Heart right ventricle (tissue), 16 donors: ENCODE measurements around the gene PDE1C. TPM values are rescaled to one million over a fixed set of nuclear protein-coding genes. Genes with fewer than 3 reads are reported as not detected.

Source experiments
- ATAC-seq, 8 donors: fragments of 200-7000 bp; cut with Tn5 transposase; one replicate each; pipeline ENCODE4 v1.9.1; 2020; ENCODE audit warnings: mild to moderate bottlenecking in 8 of 8, moderate library complexity in 8 of 8, moderate number of reproducible peaks in 1 of 8
- DNase-seq, 2 donors: peaks; one replicate each; pipeline ENCODE4 v3.0.0-alpha.2; 2020
- H3K27ac ChIP-seq, 10 donors: fragments of 200-600 bp; sonication (generic) in 2 of 10; one replicate each; pipeline versions ENCODE4 v1.5.0 to v1.8.0; 2020 to 2022; ENCODE audit warnings: mild to moderate bottlenecking in 3 of 10
- H3K27me3 ChIP-seq, 7 donors: fragments of 200-600 bp; one replicate each; pipeline ENCODE4 v1.8.0; 2021 to 2022; ENCODE audit warnings: mild to moderate bottlenecking in 2 of 7
- H3K36me3 ChIP-seq, 9 donors: fragments of 200-600 bp; sonication (generic) in 1 of 9; one replicate each; pipeline versions ENCODE4 v1.5.0 to v1.8.0; 2020 to 2022; ENCODE audit warnings: mild to moderate bottlenecking in 2 of 9
- H3K4me1 ChIP-seq, 9 donors: fragments of 200-600 bp; sonication (generic) in 1 of 9; one replicate each; pipeline versions ENCODE4 v1.5.0 to v1.8.0; 2020 to 2022; ENCODE audit warnings: mild to moderate bottlenecking in 4 of 9
- H3K4me3 ChIP-seq, 10 donors: fragments of 200-600 bp; sonication (generic) in 2 of 10; one replicate each; pipeline versions ENCODE4 v1.5.0 to v1.8.0; 2020 to 2022; ENCODE audit warnings: mild to moderate bottlenecking in 7 of 10, moderate library complexity in 2 of 10
- H3K9me3 ChIP-seq, 11 donors: fragments of 200-600 bp in 10 of 11; sonication (generic) in 2 of 11; one replicate each; pipeline versions ENCODE4 v1.5.0 to v1.8.0; 2013 to 2022; ENCODE audit warnings: mild to moderate bottlenecking in 2 of 11, control low read depth in 1 of 11, moderate library complexity in 1 of 11
- WGBS, 2 donors: extraction: QIAGEN DNeasy Blood & Tissue Kit; methylation state at CpG; one replicate each; pipeline ENCODE4 v1.1.7; 2013; ENCODE audit warnings: inconsistent platforms in 1 of 2; 5-methylcytosine and 5-hydroxymethylcytosine counted together
- intact Hi-C, 10 donors: fragments of 100-400 bp; cut with DNase I; formaldehyde crosslinking; loops; one replicate each; pipeline versions ENCODE4 v1.11.1 to v1.14.2; 2022
- polyA plus RNA-seq, 2 donors: library from polyadenylated mRNA; stranded (reverse); fragments of 200-250 nt; gene quantifications; one replicate each; pipeline ENCODE4 v1.2.3, GENCODE V29; 2013
- total RNA-seq, 10 donors: library from RNA; stranded (reverse); fragmentation: NEBNext Ultra II Directional in 3 of 10; extraction: Animal tissue kit (Norgen Biotek cat#: 25700) in 3 of 10; gene quantifications; one replicate each; pipeline versions ENCODE4 v1.2.1 to v1.2.4, GENCODE V29; 2021 to 2023
- TF ChIP-seq, protein P1 (sequence below), 9 donors: fragments of 200-600 bp; sonication (generic) in 2 of 9; IDR thresholded peaks; one replicate each; pipeline versions ENCODE4 v1.5.0 to v1.8.0; 2021 to 2022; ENCODE audit warnings: antibody characterized with exemption in 9 of 9, mild to moderate bottlenecking in 5 of 9, moderate library complexity in 1 of 9
- donor health status: Arrhythmogenic right ventricular cardiomyopathy.
- donor health status: ischemic (EF 13 %, LVEDD 7.1; RV severe dilation, severe dysfunction).
- donor health status: healthy with polysubstance abuse.
- donor health status: DM: no; HTN: yes; CAD: no.
- donor health status: DM: no; HTN: no; CAD: no.
- donor health status: ischemic (EF 25% LVEDD 6.9; RV normal size, moderate dysfunction).
- donor health status: ischemic (EF 25% LVEDD 5.7; RV mildly dilated, moderate dysfunction).
- donor health status: healthy.
- donor health status: DM: yes; HTN: yes; CAD: no.
- donor health status: Ischemic cardiomyopathy.
- donor health status: ischemic (EF 35%, LVEDD 5.7; RV mildly dilated, moderate dysfunction).
- donor health status: nonischemic (EF 11% LVEDD 7.7; RV severe dilation, severe dysfunction).
- donor health status: DM: yes; HTN: yes; CAD: no.
- donor health status: PGD.
- donor health status: ischemic (EF 29% LVEDD 5.4; RV normal size, mild dysfunction).
- donor health status: nonischemic (EF 23%, LVEDD 6.1; RV moderate dilation, normal function).

Gene PDE1C
- total and polyA plus RNA-seq, 12 donors: 11.7 to 315 (median 175) TPM

DNA sequence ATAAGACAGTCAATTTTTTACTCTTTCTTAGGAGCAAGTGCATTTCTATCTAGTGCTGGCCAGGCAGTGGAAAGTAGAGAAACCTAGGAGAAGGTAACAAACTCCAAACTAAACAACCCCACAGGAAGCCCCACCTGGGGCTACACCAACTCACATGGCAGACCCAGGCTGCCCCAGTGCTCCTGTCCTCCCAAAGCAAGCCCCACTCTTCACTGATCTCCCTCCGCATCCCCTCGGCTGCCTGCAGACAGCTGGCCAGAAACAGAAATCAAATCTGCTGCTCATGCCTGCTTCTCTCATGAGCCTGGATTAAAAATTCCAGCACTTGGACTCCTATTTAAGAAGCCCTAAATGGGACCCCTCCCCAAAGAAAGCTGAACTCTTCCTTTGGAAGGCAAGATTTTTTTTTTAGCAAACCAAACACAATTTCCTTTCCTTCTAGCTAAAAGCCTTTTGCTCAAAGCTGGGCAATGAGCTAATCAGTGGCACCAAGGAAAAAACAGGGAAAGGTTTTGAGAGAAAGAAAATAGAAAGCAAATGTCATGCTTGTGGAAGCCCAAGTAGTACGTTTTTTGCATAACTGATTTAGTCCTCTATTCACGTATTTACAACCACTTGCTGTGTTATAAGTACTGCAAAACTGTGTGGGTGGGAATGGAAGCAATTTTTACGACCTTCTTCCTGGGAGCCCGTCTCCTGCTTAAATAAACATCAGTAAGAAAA lies 10.8 kb downstream of the PDE1C start:
- Histone ChIP-seq H3K9me3 (no peaks in the 10 kb centered on the region), H3K27me3 (no peaks in the 10 kb centered on the region), H3K27ac (peak overlapping the region in 9 of 10 donors; percentile 10 to 76 (median 66)), H3K4me3 (peak overlapping the region in 6 of 10 donors; percentile 1 to 33 (median 26)), H3K4me1 (peaks cover 5 to 95% (median 70%) of the 10 kb centered on the region in 9 donors), H3K36me3 (no peaks in the 10 kb centered on the region)
- TF ChIP-seq, protein P1, sequence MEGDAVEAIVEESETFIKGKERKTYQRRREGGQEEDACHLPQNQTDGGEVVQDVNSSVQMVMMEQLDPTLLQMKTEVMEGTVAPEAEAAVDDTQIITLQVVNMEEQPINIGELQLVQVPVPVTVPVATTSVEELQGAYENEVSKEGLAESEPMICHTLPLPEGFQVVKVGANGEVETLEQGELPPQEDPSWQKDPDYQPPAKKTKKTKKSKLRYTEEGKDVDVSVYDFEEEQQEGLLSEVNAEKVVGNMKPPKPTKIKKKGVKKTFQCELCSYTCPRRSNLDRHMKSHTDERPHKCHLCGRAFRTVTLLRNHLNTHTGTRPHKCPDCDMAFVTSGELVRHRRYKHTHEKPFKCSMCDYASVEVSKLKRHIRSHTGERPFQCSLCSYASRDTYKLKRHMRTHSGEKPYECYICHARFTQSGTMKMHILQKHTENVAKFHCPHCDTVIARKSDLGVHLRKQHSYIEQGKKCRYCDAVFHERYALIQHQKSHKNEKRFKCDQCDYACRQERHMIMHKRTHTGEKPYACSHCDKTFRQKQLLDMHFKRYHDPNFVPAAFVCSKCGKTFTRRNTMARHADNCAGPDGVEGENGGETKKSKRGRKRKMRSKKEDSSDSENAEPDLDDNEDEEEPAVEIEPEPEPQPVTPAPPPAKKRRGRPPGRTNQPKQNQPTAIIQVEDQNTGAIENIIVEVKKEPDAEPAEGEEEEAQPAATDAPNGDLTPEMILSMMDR (IDR thresholded peaks at IDR 0.05): no peak
- 19 to 23% methylated on average over 6 of the region's 6 CpGs for WGBS, 2 donors
- intact Hi-C loops: loop anchor here in 3 of 10 donors (10.0 kb wide), 3 partner anchors 185 to 275 kb away; no protein-coding TSS in a partner anchor
- ATAC-seq (no peak), DNase-seq (no peak)

DNA sequence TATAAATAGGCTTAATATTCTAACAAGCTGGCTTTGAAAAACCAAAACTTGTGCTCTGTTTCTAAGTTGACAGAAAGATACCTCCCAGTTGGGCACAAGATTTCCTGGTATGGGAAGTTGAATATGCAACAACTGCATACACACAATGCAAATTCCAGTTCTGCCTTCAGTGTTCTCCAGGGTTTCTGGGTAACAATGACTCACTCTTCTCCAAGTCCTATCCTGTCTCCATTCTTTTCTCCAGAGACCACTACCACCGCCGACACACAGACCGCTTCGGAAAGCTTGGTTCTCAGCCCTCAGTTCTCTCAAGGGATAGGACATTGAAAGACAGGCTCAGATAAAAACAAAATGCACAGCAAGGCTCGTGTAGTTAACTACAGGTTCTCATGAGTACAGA lies 12.2 kb downstream of the PDE1C start:
- H3K27ac ChIP-seq: peak overlapping the region in 9 of 10 donors; percentile 5 to 76 (median 66)
- peak in 4 of 8 donors; percentile 11 to 27 (median 17) for ATAC-seq
- WGBS, 2 donors: 29 to 31% methylated on average over 5 of the region's 5 CpGs
- no peaks in the 10 kb centered on the region for H3K9me3 ChIP-seq
- intact Hi-C loops: no loop called here
- TF ChIP-seq, protein P1 (IDR thresholded peaks at IDR 0.05): no peak
- H3K4me1 ChIP-seq: peaks cover 5 to 91% (median 62%) of the 10 kb centered on the region in 9 donors
- no peak for DNase-seq
- no peaks in the 10 kb centered on the region for H3K36me3 ChIP-seq
- H3K4me3 ChIP-seq: peak overlapping the region in 4 of 10 donors; percentile 1 to 20 (median 12)
- H3K27me3 ChIP-seq: no peaks in the 10 kb centered on the region

DNA sequence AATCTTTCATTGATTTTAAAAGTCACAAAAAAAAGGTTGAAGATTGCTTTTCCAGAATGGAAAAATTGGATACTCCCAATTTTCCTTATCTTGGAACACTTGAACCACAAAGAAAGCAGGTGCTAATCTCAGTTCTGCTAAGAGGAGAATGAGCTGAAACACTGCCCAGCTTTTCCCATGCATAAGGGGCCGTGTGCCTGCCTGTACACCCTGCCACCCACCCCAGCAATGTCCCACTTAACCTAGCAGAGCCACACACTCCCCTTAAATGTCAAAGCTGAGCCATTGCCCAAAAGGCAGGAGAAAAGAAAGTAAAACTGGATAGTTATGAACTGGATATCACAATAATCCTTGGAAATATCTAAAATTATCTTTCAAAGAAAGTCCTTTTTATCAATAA lies 13.4 kb downstream of the PDE1C start:
- Histone ChIP-seq H3K9me3 (no peaks in the 10 kb centered on the region), H3K27me3 (no peaks in the 10 kb centered on the region), H3K27ac (peak overlapping the region in 9 of 10 donors; percentile 26 to 76 (median 66)), H3K4me1 (peaks cover 5 to 90% (median 62%) of the 10 kb centered on the region in 9 donors), H3K4me3 (peak overlapping the region in 1 of 10 donors; percentile 4), H3K36me3 (peaks cover 0 to 4% (median 0%) of the 10 kb centered on the region in 9 donors)
- ATAC-seq (peak; percentile 31 to 85 (median 66)), DNase-seq (no peak)
- TF ChIP-seq, protein P1 (IDR thresholded peaks at IDR 0.05): no peak
- intact Hi-C loops: no loop called here
- WGBS, 2 donors: 23% methylated on average over 1 of the region's 1 CpG

DNA sequence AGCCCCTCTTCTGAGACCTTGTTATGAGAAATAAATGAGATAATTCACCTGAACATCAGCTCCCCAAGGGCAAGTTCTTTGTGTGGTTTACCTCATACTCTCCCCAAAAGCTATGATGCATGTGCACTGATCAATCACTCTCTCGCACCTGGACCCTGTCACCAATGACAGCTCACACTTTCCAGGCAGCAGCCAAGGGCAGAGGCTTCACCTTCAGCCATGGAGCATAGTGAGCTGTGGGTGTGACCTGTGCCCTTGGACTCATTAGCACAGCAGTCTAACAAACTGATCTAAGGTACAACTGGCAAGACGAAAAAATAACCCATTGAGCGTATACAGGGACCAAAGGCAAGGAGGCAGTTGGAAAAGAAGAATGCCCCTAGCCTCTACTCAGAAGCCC lies 17.0 kb downstream of the PDE1C start:
- Histone ChIP-seq H3K36me3 (peaks cover 0 to 17% (median 0%) of the 10 kb centered on the region in 9 donors), H3K27me3 (no peaks in the 10 kb centered on the region), H3K27ac (peak overlapping the region in 9 of 10 donors; percentile 32 to 68 (median 47)), H3K4me1 (peaks cover 0 to 81% (median 49%) of the 10 kb centered on the region in 9 donors), H3K4me3 (no peak overlapping the region), H3K9me3 (no peaks in the 10 kb centered on the region)
- TF ChIP-seq, protein P1 (IDR thresholded peaks at IDR 0.05): no peak
- intact Hi-C loops: no loop called here
- WGBS, 2 donors: 70 to 78% methylated on average over 3 of the region's 3 CpGs
- ATAC-seq (peak in 6 of 8 donors; percentile 43 to 82 (median 62)), DNase-seq (peak in 1 of 2 donors; percentile 14)
